GM23248 (cell line): ENCODE results near the gene STX5.

ENCODE experiments used
- EZH2 ChIP-seq: fragments of 200-600 bp; sonication (generic); IDR thresholded peaks from 2 replicates; pipeline ENCODE4 v1.6.1; 2018; ENCODE audit warnings: antibody characterized with exemption, mild to moderate bottlenecking; ENCODE audit not compliant: insufficient read depth, poor library complexity, severe bottlenecking
- EZH2phosphoT487 ChIP-seq: fragments of 200-600 bp; sonication (generic); IDR thresholded peaks from 2 replicates; pipeline ENCODE4 v1.6.1; 2018; ENCODE audit warnings: antibody characterized with exemption, moderate library complexity, mild to moderate bottlenecking, low read depth; ENCODE audit not compliant: insufficient read depth

- no peak for TF ChIP-seq EZH2phosphoT487
- TF ChIP-seq EZH2 = no peak
Observed at GRCh38 chr11:62863687-62864335, 32.0 kb upstream of the STX5 start.
